GM12878 (cell line): Measurements from ENCODE around the gene MLF1. TPM values are rescaled to one million over a fixed set of nuclear protein-coding genes. Genes with fewer than 3 reads are reported as not detected.
A peak's percentile ranks its signal among the peaks of the same experiment; 100 is the strongest.

Experiments used
- ASH2L ChIP-seq: fragments of 300-600, 200-600 bp; sonication (generic); IDR thresholded peaks from 2 replicates; pipeline ENCODE4 v1.6.1; 2017; ENCODE audit warnings: low read depth, mild to moderate bottlenecking, borderline replicate concordance
- BACH1 ChIP-seq: fragments of 450-650 bp; IDR thresholded peaks from 2 replicates; pipeline ENCODE4 v1.6.1; 2017; ENCODE audit warnings: mild to moderate bottlenecking, borderline replicate concordance
- BCL11A ChIP-seq: IDR thresholded peaks from 2 replicates; pipeline ENCODE4 v1.6.1; 2011; ENCODE audit warnings: low read depth, low read length
- CBX3 ChIP-seq: fragments of 200-600 bp; sonication (generic); IDR thresholded peaks from 2 replicates; pipeline ENCODE4 v1.6.1; 2016; ENCODE audit warnings: low read depth, borderline replicate concordance
- CREM ChIP-seq: IDR thresholded peaks from 2 replicates; pipeline ENCODE4 v1.6.1; 2014; ENCODE audit warnings: antibody characterized with exemption, low read depth
- ESRRA ChIP-seq: IDR thresholded peaks from 2 replicates; pipeline ENCODE4 v1.6.1; 2012; ENCODE audit warnings: mild to moderate bottlenecking, low read length, improper control_type of control experiment
- GABPA ChIP-seq: IDR thresholded peaks from 2 replicates; pipeline ENCODE4 v1.6.1; 2014; ENCODE audit warnings: antibody characterized with exemption, low read depth, mild to moderate bottlenecking, inconsistent platforms
- HCFC1 ChIP-seq: fragments of 150-350 bp; IDR thresholded peaks from 2 replicates; pipeline ENCODE4 v1.6.1; 2014; ENCODE audit warnings: low read length
- KDM1A ChIP-seq: fragments of 200-600 bp; sonication (generic); IDR thresholded peaks from 2 replicates; pipeline ENCODE4 v1.6.1; 2016; ENCODE audit warnings: borderline replicate concordance
- LARP7 ChIP-seq: fragments of 450-650 bp; IDR thresholded peaks from 2 replicates; pipeline ENCODE4 v1.6.1; 2017; ENCODE audit warnings: mild to moderate bottlenecking
- MYB ChIP-seq: fragments of 150-350 bp; IDR thresholded peaks from 2 replicates; pipeline ENCODE4 v1.6.1; 2014; ENCODE audit warnings: mild to moderate bottlenecking, low read depth, low read length, borderline replicate concordance
- MYC ChIP-seq: IDR thresholded peaks from 2 replicates; pipeline ENCODE4 v1.6.1; 2011; ENCODE audit warnings: mild to moderate bottlenecking, low read length, moderate library complexity, inconsistent platforms; ENCODE audit not compliant: insufficient read depth, insufficient replicate concordance, insufficient read length, severe bottlenecking
- NFXL1 ChIP-seq: fragments of 450-650 bp; IDR thresholded peaks from 2 replicates; pipeline ENCODE4 v1.6.1; 2017; ENCODE audit warnings: antibody characterized with exemption, mild to moderate bottlenecking, borderline replicate concordance
- NFYA ChIP-seq: IDR thresholded peaks from 2 replicates; pipeline ENCODE4 v1.6.1; 2011; ENCODE audit warnings: low read depth, mild to moderate bottlenecking, low read length, improper control_type of control experiment, borderline replicate concordance
- NRF1 ChIP-seq: conservative IDR thresholded peaks from 2 replicates; pipeline ENCODE4 v1.6.1; 2011; ENCODE audit warnings: mild to moderate bottlenecking, low read depth, low read length, improper control_type of control experiment
- SMAD5 ChIP-seq: IDR thresholded peaks from 2 replicates; pipeline ENCODE4 v1.6.1; 2016; ENCODE audit warnings: antibody characterized with exemption, low read depth
- SMARCA5 ChIP-seq: fragments of 450-650 bp; IDR thresholded peaks from 2 replicates; pipeline ENCODE4 v1.6.1; 2017; ENCODE audit warnings: mild to moderate bottlenecking
- SMC3 ChIP-seq: IDR thresholded peaks from 2 replicates; pipeline ENCODE4 v1.6.1; 2011; ENCODE audit warnings: low read length, improper control_type of control experiment, borderline replicate concordance
- SRF ChIP-seq, 2 experiments: IDR thresholded peaks; 2 replicates each; pipeline ENCODE4 v1.6.1; 2011; ENCODE audit warnings: low read depth in 2 of 2, low read length in 2 of 2, mild to moderate bottlenecking in 1 of 2, moderate library complexity in 1 of 2
- STAT1 ChIP-seq: fragments of 450-650 bp; conservative IDR thresholded peaks from 2 replicates; pipeline ENCODE4 v1.6.1; 2014; ENCODE audit warnings: antibody characterized with exemption, mild to moderate bottlenecking
- TAF1 ChIP-seq: IDR thresholded peaks from 2 replicates; pipeline ENCODE4 v1.6.1; 2011; ENCODE audit warnings: mild to moderate bottlenecking, low read depth, low read length, borderline replicate concordance
- TCF3 ChIP-seq: IDR thresholded peaks from 2 replicates; pipeline ENCODE4 v1.6.1; 2012; ENCODE audit warnings: low read depth, mild to moderate bottlenecking, low read length, borderline replicate concordance; ENCODE audit not compliant: insufficient read depth
- polyA plus RNA-seq, 11 experiments: library from polyadenylated mRNA; depleted of rRNA in 4 of 11; unstranded in 6 of 11; stranded (reverse) in 5 of 11; fragments of >200 nt; fragmentation: Nextera tagmentation in 4 of 11; fragmentation: Illumina TruSeq in 1 of 11; extraction: Ambion mirVana in 4 of 11; extraction: Trizol in 1 of 11; gene quantifications; 1 replicate in 1 of 11; 2 replicates in 10 of 11; pipeline versions ENCODE4 v1.2.1 to v1.2.3, GENCODE V29; 2011 to 2016; ENCODE audit warnings: inconsistent platforms in 2 of 11, missing spikeins in 2 of 11, low read depth in 1 of 11
- total RNA-seq, 4 experiments: library from RNA; depleted of rRNA in 3 of 4; stranded (reverse); fragments of >200 nt in 3 of 4; fragmentation: Illumina TruSeq in 1 of 4; extraction: Trizol in 1 of 4; gene quantifications; 2 replicates each; pipeline versions ENCODE4 v1.2.1 to v1.2.3, GENCODE V29; 2013 to 2021
- TF ChIP-seq, protein P1 (sequence below): IDR thresholded peaks from 2 replicates; pipeline ENCODE4 v1.6.1; 2011; ENCODE audit warnings: borderline replicate concordance, low read depth, mild to moderate bottlenecking, moderate library complexity, mixed read lengths, low read length; ENCODE audit not compliant: insufficient read depth; ENCODE audit errors: extremely low read length
- TF ChIP-seq, protein P2 (sequence below): fragments of 450-650 bp; IDR thresholded peaks from 2 replicates; pipeline ENCODE4 v1.6.1; 2016; ENCODE audit warnings: mild to moderate bottlenecking
- TF ChIP-seq, protein P3 (sequence below): IDR thresholded peaks from 2 replicates; pipeline ENCODE4 v1.6.1; 2011; ENCODE audit warnings: mild to moderate bottlenecking, low read depth, low read length, moderate library complexity; ENCODE audit not compliant: insufficient replicate concordance
- TF ChIP-seq, protein P4 (sequence below): fragments of 450-650 bp; formaldehyde crosslinking; IDR thresholded peaks from 2 replicates; pipeline ENCODE4 v1.4.0; 2022; ENCODE audit warnings: mild to moderate bottlenecking, moderate library complexity

The MLF1 gene
- total and polyA plus RNA-seq, 10 of the 15 experiments (the other 5 are each of a cell fraction or from before 2014, with no cell fraction given) = 0.19 to 0.69 (median 0.40) TPM; not detected in 2

DNA sequence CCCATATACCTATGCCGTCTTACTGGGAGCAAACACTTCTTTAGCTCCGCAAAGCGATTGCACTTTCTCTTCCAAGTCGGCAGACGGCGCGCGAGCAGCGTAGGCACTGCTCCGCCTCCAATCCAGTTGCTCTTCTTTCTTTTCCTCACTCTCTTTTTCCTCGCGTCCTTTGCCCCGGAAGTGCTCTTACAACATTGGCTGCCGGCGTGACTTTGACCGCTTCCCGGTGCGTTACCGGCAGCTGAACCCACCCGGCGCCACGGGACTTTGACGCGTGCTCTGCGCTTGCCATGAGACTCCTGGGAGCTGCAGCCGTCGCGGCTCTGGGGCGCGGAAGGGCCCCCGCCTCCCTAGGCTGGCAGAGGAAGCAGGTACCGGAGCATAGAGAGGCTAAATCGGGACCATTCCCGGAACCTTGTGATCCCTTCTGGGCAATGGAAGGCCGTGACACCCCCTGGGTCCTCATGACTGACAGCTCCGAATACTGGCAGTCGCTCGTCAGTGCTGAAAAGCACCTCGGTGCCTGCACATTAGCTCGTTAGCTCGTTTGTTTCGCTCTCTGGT is 73.4 kb downstream of the MLF1 start, which contains the start of gene GFM1 (continued):
- TF ChIP-seq, protein P1, sequence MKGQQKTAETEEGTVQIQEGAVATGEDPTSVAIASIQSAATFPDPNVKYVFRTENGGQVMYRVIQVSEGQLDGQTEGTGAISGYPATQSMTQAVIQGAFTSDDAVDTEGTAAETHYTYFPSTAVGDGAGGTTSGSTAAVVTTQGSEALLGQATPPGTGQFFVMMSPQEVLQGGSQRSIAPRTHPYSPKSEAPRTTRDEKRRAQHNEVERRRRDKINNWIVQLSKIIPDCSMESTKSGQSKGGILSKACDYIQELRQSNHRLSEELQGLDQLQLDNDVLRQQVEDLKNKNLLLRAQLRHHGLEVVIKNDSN = peak; percentile 8
- TF ChIP-seq, protein P2, sequence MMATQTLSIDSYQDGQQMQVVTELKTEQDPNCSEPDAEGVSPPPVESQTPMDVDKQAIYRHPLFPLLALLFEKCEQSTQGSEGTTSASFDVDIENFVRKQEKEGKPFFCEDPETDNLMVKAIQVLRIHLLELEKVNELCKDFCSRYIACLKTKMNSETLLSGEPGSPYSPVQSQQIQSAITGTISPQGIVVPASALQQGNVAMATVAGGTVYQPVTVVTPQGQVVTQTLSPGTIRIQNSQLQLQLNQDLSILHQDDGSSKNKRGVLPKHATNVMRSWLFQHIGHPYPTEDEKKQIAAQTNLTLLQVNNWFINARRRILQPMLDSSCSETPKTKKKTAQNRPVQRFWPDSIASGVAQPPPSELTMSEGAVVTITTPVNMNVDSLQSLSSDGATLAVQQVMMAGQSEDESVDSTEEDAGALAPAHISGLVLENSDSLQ = peak; percentile 96
- TF ChIP-seq ESRRA = peak; percentile 66; the same call in 1 of the 2 replicates
- peak; percentile 31; the same call in 1 of the 2 replicates for TF ChIP-seq SMC3
- TF ChIP-seq MYC = peak; percentile 67
- TF ChIP-seq, protein P3, sequence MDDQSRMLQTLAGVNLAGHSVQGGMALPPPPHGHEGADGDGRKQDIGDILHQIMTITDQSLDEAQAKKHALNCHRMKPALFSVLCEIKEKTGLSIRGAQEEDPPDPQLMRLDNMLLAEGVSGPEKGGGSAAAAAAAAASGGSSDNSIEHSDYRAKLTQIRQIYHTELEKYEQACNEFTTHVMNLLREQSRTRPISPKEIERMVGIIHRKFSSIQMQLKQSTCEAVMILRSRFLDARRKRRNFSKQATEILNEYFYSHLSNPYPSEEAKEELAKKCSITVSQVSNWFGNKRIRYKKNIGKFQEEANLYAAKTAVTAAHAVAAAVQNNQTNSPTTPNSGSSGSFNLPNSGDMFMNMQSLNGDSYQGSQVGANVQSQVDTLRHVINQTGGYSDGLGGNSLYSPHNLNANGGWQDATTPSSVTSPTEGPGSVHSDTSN = peak; percentile 90
- TF ChIP-seq, protein P4, sequence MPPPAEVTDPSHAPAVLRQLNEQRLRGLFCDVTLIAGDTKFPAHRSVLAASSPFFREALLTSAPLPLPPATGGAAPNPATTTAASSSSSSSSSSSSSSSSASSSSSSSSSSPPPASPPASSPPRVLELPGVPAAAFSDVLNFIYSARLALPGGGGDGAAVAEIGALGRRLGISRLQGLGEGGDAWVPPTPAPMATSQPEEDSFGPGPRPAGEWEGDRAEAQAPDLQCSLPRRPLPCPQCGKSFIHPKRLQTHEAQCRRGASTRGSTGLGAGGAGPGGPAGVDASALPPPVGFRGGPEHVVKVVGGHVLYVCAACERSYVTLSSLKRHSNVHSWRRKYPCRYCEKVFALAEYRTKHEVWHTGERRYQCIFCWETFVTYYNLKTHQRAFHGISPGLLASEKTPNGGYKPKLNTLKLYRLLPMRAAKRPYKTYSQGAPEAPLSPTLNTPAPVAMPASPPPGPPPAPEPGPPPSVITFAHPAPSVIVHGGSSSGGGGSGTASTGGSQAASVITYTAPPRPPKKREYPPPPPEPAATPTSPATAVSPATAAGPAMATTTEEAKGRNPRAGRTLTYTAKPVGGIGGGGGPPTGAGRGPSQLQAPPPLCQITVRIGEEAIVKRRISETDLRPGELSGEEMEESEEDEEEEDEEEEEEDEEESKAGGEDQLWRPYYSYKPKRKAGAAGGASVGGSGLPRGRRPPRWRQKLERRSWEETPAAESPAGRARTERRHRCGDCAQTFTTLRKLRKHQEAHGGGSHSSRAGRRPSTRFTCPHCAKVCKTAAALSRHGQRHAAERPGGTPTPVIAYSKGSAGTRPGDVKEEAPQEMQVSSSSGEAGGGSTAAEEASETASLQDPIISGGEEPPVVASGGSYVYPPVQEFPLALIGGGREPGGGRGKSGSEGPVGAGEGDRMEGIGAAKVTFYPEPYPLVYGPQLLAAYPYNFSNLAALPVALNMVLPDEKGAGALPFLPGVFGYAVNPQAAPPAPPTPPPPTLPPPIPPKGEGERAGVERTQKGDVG (CRISPR knock-in tag) = no peak
- no peak for TF ChIP-seq TCF3
- TF ChIP-seq STAT1 = no peak
- TF ChIP-seq GABPA = peak; percentile 98
- peak; percentile 66; the same call in 1 of the 2 replicates for TF ChIP-seq SMAD5
- TF ChIP-seq SRF (IDR thresholded peaks at IDR 0.05; ENCODE audit: low read depth in 2 of 2, low read length in 2 of 2) = peak in 1 of 2 experiments; percentile 40; a peak in 1 of 4 replicates
- TF ChIP-seq BACH1 = peak; percentile 61; the same call in 1 of the 2 replicates
- TF ChIP-seq LARP7 = peak; percentile 74
- TF ChIP-seq BCL11A = no peak
- TF ChIP-seq NFXL1 = no peak
- TF ChIP-seq HCFC1 = peak; percentile 84
- TF ChIP-seq MYB = no peak
- TF ChIP-seq ASH2L = peak; percentile 97; the same call in 1 of the 2 replicates
- TF ChIP-seq CBX3 = no peak
- no peak for TF ChIP-seq NRF1
- no peak for TF ChIP-seq KDM1A
- peak; percentile 85 for TF ChIP-seq CREM
- peak; percentile 70 for TF ChIP-seq TAF1
- no peak for TF ChIP-seq NFYA
- TF ChIP-seq SMARCA5 = peak; percentile 51; the same call in 1 of the 2 replicates
